ENCODE data around the gene RGS12. TPM values are rescaled to one million over a fixed set of nuclear protein-coding genes. Genes with fewer than 3 reads are reported as not detected.
"Not testable (repeated sequence)": the region's sequence is repeated elsewhere in the genome, so short reads cannot be mapped to it uniquely, and the experiment has no call there.

RGS12 gene
- total and polyA plus RNA-seq, 10 donors = 7.5 to 36.2 (median 20.1) TPM

GRCh38 chr4:3299976-3300671 is 7.3 kb downstream of the RGS12 start:
- Histone ChIP-seq H3K9me3 (no peaks in the 10 kb centered on the region), H3K27me3 (replicated peaks in 1 of 7) (no peaks in the 10 kb centered on the region), H3K4me3 (no peak overlapping the region), H3K4me1 (peaks cover 12 to 68% (median 52%) of the 10 kb centered on the region in 6 donors), H3K36me3 (no peaks in the 10 kb centered on the region), H3K27ac (no peak overlapping the region)
- intact Hi-C loops (cut with DNase I; ENCODE audit: low total_unique reads) = no loop called here
- TF ChIP-seq POLR2A (IDR thresholded peaks at IDR 0.05) = no peak
- TF ChIP-seq CTCF (IDR thresholded peaks at IDR 0.05 in 8 of 11, conservative IDR thresholded peaks at IDR 0.05 in 3 of 11) = no peak
- TF ChIP-seq POLR2AphosphoS5 (IDR thresholded peaks at IDR 0.05) = no peak
- DNase-seq = peak; percentile 68
- 79 to 85% (median 83%) methylated on average over 18 to 19 of the region's 19 CpGs for WGBS, 5 donors

GRCh38 chr4:3300882-3301281 is 8.1 kb downstream of the RGS12 start:
- intact Hi-C loops (cut with DNase I; ENCODE audit: low total_unique reads) = not testable (repeated sequence)
- peaks cover 12 to 75% (median 59%) of the 10 kb centered on the region in 6 donors for H3K4me1 ChIP-seq
- DNase-seq = peak; percentile 59

GRCh38 chr4:3301450-3302172 is 8.8 kb downstream of the RGS12 start:
- no peaks in the 10 kb centered on the region for H3K27me3 ChIP-seq (replicated peaks in 1 of 7)
- DNase-seq = peak; percentile 48
- H3K4me3 ChIP-seq = no peak overlapping the region
- TF ChIP-seq POLR2AphosphoS5 (IDR thresholded peaks at IDR 0.05) (no peak), POLR2A (IDR thresholded peaks at IDR 0.05) (no peak)
- no peaks in the 10 kb centered on the region for H3K36me3 ChIP-seq
- peaks cover 12 to 83% (median 66%) of the 10 kb centered on the region in 6 donors for H3K4me1 ChIP-seq
- intact Hi-C loops (cut with DNase I; ENCODE audit: low total_unique reads) = no loop called here
- WGBS, 5 donors = 76 to 84% (median 82%) methylated on average over 15 of the region's 15 CpGs
- peak overlapping the region in 4 of 8 donors; percentile 60 to 71 (median 64) for H3K27ac ChIP-seq
- H3K9me3 ChIP-seq = no peaks in the 10 kb centered on the region

More at GRCh38 chr4:3300882-3301281, 8.1 kb downstream of the RGS12 start:
- H3K27ac ChIP-seq = peak overlapping the region in 3 of 8 donors; percentile 60 to 68 (median 61)
- H3K9me3 ChIP-seq; H3K4me3 ChIP-seq; H3K27me3 ChIP-seq (replicated peaks in 1 of 7); H3K36me3 ChIP-seq: not testable (repeated sequence)
- 84 to 95% (median 91%) methylated on average over 15 of the region's 15 CpGs for WGBS, 5 donors

- intact Hi-C loops (cut with DNase I; ENCODE audit: low total_unique reads) = no loop called here
- WGBS, 5 donors = 16 to 31% (median 21%) methylated on average over 12 to 17 of the region's 17 CpGs
- peak; percentile 87 for DNase-seq
- Histone ChIP-seq H3K27ac (peak overlapping the region in 7 of 8 donors; percentile 8 to 71 (median 60)), H3K27me3 (replicated peaks in 1 of 7) (no peaks in the 10 kb centered on the region), H3K36me3 (no peaks in the 10 kb centered on the region), H3K4me3 (peak overlapping the region in 1 of 8 donors; percentile 14), H3K4me1 (peaks cover 12 to 89% (median 70%) of the 10 kb centered on the region in 6 donors), H3K9me3 (no peaks in the 10 kb centered on the region)
- peak; percentile 63 to 74 (median 71) for TF ChIP-seq POLR2AphosphoS5 (IDR thresholded peaks at IDR 0.05)
- no peak for TF ChIP-seq POLR2A (IDR thresholded peaks at IDR 0.05)
- TF ChIP-seq CTCF (IDR thresholded peaks at IDR 0.05 in 8 of 11, conservative IDR thresholded peaks at IDR 0.05 in 3 of 11) = no peak
These were observed 9.5 kb downstream of the RGS12 start for GRCh38 chr4:3302173-3302785.

Measured in spleen (tissue), 11 donors.